ENCODE results near the gene MYO18B.

Gene MYO18B

DNA sequence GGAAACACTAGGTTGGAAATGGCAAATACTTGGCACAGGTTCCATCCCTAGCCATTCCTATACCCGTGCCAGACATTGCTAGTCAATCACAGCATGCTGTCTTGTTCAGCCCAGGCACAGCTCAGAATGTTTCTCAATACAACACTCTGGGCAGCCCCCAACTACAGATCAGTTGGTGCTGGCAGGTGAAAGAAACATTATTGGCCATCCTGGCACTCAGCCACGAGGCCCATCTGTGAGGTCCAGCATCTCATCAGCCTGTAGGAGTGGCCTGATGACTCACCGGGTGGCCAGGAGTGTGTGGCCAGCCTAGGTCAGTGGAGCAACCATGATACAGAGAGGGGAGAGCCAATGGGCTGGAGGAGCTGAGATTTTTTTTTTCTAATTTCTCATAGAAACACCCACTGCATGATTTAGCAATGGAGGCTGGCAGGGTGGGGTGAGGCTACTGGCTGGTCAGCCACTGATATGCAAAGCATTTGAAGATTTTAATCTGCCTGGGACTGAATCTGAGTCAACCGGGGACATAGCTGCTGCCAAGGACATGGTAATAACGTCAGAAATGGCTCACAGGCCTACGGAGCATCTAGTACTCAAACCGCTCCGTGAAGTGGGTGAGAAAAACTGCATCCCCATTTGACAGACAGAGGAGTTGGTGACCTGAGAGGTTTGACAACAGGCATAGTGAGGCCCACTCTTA, 5.4 kb downstream of the MYO18B start:
- DNase-seq (ENCODE audit: extremely low read depth in 1 of 2, low read depth in 1 of 2): no peak

DNA sequence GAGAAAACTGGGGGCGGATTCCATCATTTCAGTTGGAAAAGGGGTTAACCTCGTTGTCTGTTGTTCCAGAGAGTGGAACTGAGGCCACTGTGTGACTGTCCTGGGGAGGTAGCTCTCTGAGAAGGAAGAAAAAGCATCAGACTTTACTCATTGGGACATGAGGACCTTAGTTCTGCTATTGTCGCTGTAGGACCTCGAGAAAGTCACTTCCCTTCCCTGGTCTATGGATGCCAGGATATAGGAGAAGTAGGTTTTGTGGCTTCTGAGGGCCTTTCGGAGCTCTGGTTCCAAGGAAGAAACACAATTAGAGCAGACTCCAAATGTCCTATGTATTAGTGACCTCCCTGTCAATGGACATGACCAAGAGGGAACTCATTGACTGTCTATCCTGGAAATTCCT, 6.2 kb downstream of the MYO18B start:
- no peak for DNase-seq (ENCODE audit: extremely low read depth in 1 of 2, low read depth in 1 of 2)

DNA sequence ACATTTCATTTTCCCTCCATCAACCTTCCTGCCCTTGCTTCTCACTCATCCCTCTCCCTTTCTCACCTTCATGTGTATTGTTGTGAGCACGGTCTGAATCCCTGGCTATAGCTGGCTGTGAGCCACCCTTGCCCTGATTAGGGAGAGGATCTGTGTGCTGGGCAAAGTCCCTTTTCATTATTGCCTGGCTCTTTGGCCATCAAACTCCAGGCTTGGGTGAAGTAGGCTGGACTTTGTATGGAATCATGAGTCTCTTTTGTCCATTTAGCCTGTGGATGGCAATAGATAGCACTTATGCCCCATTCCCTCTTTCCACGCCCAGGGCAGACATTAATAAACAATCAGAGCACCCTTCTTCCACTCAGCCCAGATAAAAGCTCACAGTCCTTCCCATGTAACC, 6.7 kb downstream of the MYO18B start:
- DNase-seq (ENCODE audit: extremely low read depth in 1 of 2, low read depth in 1 of 2): no peak

DNA sequence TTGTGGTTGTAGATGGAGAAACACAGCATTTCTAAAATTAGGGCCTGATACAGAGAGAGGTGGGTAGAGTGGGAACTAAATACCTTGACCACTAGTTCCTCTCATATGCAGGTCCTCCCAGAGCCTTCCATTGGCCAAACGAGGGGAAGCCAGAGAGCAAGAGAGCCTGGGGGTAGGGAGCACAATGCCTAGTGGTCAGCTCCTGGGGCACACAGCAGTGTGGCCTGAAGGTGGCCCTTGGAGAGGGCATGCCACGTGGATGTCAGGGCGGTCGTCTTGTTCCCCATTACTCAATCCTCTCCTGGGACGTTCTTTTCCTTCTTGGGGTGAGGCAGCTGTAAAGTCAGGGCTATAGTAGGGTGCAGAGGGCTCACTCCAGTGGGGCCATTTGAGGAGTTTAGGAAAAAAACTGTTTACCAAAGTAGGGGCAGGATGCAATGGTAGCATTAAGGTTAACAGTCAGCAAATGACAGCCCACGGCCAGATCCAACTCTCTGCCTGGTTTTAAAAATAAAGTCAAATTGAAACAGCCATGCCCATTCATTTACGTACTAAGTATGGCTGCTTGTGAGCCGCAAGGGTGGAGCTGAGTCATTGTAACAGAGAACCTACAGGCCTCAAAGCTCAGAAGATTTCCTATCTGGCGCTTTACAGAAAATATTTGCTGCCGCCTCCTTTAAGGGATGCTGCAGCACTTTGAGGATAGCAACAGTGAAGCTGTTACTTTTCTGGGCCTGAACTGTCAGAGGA, 7.6 kb downstream of the MYO18B start:
- no peak for DNase-seq (ENCODE audit: extremely low read depth in 1 of 2, low read depth in 1 of 2)

DNA sequence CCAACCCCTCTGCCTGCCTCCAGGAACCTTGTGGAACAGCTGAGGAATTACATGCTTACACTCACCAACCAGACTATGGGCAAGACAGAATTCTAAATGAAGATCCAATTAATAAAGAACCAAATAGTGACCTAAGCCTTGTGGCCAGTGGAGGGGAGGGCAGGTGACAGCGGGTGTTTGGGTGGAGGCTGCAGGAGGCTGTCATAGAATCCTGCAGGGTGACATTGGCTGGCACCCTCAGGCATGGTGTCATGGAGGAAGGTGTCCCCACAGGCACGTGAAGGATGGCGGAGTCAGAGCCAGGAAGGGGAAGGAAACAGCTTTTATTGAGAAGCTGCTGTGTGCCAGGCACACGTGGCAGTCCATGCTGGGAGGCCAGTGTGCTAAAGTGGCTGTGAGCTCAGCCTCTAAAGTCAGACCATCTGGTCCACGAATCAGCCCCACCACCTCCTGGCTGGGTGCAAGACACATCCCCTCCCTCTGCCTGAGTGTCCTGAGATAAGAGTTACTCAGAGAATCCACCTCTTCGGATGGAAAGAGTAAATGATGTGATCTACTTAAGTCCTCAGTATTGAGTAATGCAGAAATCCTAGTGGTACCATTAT, 8.7 kb downstream of the MYO18B start:
- DNase-seq (ENCODE audit: extremely low read depth in 1 of 2, low read depth in 1 of 2): no peak

DNA sequence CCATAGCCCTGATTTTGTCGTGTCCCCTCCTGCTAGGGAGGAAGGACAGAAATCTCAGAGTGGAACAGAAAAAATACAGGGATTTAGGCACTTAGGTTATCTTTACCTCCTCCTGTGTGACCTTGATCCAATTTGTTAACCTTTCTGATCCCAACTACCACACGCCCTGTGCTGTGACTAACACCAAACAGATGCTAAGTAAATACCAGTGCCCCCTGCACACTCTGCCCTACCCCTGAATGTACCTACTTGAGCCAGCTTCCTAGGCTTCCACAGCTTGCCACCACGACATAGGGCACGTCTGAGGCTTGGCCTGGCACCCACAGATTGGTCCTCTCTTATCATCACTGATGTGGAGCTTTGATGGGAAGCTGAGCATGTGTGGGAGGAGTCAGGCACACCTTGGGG, 9.2 kb downstream of the MYO18B start:
- no peak for DNase-seq (ENCODE audit: extremely low read depth in 1 of 2, low read depth in 1 of 2)

DNA sequence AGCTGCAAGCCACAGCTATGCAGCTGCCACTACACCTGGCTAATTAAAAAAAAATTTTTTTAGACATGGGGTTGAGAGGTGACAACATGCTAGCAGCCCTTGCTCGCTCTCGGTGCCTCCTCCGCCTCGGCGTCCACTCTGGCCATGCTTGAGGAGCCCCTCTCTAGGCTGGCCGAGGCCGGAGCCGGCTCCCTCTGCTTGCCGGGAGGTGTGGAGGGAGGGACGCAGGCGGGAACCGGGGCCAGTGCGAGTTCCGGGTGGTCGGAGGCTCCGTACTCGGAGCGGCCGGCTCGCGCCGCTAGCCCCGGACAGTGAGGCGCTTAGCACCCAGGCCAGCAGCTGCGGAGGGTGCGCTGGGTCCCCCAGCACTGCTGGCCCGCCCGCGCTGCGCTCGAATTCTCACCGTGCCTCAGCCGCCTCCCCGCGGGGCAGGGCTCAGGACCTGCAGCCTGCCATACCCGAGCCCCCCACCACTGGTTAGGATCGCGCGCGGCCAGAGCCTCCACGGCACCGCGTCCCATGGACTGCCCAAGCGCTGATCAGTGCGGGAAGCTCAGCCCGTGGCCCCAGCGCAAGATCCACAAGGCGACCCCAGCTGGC, 10.7 kb downstream of the MYO18B start:
- no peak for DNase-seq (ENCODE audit: extremely low read depth in 1 of 2, low read depth in 1 of 2)

DNA sequence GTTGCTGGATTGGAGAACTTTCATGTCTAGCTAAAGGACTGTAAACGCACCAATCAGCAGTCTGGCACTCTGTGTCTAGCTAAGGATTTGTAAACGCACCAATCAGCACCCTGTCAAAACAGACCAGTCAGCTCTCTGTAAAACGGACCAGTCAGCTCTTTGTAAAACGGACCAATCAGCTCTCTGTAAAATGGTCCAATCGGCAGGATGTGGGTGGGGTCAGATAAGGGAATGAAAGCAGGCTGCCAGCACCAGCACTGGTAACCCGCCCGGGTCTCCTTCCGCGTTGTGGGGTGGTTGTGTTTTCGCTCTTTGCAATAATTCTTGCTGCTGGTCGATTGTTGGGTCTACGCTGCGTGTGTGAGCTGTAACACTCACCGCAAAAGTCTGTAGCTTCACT, 11.3 kb downstream of the MYO18B start:
- DNase-seq (ENCODE audit: extremely low read depth in 1 of 2, low read depth in 1 of 2): no peak

DNA sequence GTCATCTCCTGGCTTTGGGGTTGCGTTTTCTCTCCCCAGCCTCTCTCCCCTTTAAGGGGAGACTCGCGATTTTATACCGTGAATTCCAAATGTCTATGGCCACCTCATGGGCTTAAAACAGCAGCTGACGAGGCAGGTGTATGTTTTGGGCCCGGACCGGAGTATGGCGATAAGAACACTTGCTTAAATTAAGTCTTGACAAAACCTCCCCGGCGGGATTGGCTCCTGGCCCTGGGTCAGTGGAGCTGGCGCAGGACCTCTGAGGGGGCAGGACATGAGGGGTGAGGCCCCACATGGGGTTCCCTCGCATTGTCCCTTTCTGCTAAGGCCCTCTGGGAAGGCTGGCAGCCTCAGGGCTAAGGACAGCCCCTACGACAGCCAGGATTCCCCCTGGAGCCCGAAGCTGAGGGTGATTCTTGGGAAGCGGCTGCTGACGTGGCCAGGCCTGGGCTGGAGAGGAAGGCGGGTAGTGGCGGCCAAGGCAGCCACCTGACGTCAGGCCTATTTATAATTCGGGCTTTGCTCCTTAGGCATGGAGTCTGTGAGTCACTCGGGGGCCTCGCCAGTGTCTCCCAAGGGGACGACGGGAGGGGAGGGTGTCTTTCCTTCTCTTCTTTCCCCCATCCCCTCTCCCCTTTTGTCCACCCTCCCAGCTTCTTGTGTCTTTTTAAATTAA, 12.7 kb downstream of the MYO18B start:
- DNase-seq (ENCODE audit: extremely low read depth in 1 of 2, low read depth in 1 of 2): no peak

DNA sequence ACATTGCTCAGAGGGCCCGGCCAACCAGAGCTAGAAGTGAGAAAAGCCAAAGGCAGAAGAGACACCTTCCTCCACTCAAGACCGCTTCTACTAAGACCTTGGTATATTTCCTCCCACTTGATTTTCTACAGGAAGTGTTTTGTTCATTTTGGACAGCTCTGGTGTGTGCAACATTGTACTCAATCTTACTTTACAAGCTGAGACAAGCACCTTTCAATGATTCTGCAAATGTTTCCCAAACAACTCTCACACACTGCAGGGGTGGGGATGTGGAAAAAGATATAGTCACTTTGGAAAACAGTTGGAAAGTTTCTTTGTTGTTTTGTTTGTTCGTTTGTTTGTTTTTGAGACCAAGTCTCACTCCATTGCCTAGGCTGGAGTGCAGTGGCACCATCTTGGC, 15.7 kb downstream of the MYO18B start:
- DNase-seq (ENCODE audit: extremely low read depth in 1 of 2, low read depth in 1 of 2): no peak

DNA sequence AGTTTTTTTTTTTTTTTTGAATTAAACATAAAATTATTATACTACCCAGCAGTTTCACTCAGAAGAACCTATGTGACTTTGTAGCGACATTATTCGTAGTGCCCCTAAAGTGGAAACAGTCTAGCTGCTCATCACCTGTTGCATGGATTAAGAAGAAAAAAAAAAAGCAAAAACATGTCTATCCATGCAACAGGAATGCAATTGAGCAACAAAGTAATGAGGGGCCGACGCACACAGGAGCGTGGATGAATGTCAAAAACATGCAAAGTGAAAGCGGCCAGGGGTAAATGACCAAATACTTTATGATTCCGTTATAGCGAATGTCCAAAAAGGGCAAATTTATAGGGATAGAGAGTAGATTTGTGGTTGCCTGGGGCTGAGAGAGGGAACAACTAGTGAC, 16.3 kb downstream of the MYO18B start:
- DNase-seq (ENCODE audit: extremely low read depth in 1 of 2, low read depth in 1 of 2): no peak

DNA sequence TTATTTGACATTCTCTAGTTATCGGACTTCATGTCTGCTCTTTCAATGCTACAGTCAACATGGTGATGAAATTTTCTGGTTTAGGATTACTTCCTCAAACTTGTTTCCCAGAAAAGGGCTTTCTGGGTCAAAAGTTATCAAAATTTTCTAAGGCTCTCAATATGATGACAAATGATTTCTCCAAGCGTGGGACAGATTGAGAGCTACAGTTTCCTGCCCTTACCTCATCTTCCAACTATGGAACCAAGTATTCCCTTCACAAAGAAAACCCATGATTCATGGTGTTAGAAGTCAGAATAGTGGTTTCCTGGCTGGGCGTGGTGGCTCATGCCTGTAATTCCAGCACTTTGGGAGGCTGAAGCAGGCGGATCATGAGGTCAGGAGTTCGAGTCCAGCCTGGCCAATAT, 17.8 kb downstream of the MYO18B start:
- DNase-seq (ENCODE audit: extremely low read depth in 1 of 2, low read depth in 1 of 2): no peak

DNA sequence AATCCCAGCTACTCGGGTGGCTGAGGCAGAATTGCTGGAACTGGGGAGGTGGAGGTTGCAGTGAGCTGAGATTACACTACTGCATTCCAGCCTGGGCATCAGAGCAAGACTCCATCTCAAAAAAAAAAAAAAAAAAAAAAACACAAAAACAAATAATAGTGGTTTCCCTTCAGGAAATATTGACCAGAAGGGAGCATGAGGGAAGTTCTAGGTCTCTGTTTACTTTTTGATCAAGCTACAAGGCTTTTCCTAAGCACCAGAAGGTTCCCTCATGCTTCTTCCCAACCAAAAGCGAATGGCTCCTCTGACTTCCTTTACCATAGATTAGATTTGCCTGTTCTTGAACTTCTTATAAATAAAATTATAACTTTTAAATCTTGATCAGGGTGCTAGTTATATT, 18.3 kb downstream of the MYO18B start:
- DNase-seq (ENCODE audit: extremely low read depth in 1 of 2, low read depth in 1 of 2): no peak

DNA sequence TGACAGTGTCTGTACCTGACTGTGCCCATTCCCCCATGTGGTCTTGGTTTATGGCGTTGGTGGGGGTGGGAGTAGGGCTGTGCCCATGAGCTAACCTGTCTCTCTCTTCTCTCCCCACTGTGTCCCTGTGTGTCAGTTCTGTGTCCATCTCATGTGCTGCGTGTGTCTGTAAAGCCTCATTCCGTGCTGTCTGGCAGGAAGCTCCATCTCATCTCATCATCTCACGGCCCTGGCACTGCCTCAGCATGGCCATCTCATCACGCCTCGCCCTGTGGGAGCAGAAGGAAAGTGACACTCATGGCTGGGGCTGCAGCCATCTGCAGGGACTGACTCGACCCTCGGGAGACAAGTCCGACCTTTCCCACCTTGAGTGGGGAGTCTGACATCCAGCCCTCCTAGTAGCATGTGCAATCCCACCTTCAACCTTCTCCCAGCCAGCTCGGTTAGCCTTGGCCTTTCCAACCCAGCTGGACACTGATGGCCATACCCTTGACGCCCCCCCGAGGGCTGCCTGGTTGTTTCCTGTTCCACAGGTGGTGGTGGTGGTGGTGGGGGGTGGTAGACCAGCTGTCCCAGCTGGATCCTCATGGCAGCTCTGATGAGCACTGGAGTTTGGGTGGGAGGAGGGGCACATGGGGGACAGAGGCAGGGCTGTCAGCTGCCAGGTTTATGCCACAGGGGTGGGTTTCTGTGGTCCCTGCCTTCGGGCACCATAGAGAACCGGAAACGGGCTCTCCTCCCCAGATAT, 19.0 kb downstream of the MYO18B start:
- no peak for DNase-seq (ENCODE audit: extremely low read depth in 1 of 2, low read depth in 1 of 2)

DNA sequence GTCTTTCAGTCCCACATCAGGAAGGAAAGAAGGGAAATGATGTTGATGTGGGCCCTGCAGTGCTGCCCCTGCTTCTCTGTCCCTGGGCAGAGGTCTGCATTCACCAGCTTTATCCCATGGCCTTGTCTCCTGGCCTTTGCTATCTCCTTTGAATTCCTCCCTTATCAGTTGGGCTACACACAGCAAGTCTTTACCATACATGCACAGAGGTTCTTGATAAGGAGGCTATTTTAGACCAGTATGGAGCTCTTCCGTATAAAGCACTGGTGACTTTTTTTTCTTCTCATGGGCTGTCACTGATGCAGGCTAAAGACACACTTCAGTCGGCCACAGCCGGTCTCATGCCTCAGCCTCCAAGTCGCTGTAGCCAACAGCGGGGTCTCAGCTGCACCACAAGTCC, 20.2 kb downstream of the MYO18B start:
- no peak for DNase-seq (ENCODE audit: extremely low read depth in 1 of 2, low read depth in 1 of 2)

DNA sequence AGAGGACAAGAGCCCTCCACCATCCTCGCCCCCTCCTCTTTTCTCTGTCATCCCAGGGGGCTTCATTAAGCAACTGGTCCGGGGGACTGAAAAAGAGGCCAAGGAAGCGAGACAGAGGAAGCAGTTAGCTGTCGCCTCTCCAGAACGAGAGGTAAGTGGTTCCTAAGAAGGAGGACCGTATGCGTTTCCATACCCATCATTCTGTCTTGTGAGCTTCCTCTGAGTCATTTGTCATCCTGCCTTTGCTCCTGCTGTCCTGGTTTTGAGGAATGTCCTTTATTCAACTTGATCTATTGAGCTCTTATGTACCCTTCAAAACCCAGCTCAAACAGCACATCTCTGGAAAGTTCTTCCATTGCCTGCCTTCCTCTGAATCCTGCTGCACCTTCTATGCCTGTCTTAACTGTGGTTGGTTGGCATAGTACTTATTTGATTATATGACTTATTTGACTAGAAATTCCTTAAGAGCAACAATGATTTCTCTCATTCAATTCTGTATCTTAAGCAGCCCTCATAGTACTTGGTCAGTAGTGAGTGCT, 21.3 kb downstream of the MYO18B start:
- DNase-seq (ENCODE audit: extremely low read depth in 1 of 2, low read depth in 1 of 2): no peak

DNA sequence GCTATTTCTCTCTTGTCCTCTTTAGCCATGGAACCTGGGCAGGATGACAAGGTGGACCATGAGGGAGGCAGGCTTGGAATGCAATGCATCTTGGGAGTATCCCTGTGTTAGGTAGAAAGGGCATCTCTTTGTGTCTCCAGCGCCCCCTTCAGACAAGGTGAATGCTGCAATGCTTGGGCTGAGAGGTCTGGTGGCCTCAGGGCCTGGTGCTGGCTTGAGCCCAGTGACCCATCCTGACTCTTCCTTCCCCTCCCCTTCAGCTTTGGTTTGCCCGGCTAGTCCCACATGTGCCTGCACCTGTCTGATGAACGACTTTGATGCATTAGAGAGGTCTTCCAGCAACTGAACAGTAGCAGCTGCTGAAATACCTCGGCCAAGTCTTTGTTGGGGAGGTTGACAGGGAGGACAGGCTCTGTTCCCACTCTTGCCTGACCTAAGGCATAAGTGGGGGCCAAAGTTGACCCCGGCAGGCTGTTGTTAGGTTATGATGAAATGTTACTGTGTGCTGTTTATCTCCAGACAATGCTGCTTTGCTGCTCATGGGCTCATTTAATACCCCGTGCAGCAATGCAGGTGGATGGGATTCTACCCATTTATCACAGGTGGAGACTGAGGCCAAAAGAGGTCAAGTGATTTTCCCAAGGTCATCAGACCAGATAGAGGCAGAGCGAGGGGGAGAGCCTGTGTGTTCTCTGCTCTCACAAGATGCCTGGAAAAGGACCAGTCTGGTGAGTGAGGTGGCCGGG, 22.5 kb downstream of the MYO18B start:
- DNase-seq (ENCODE audit: extremely low read depth in 1 of 2, low read depth in 1 of 2): no peak

DNA sequence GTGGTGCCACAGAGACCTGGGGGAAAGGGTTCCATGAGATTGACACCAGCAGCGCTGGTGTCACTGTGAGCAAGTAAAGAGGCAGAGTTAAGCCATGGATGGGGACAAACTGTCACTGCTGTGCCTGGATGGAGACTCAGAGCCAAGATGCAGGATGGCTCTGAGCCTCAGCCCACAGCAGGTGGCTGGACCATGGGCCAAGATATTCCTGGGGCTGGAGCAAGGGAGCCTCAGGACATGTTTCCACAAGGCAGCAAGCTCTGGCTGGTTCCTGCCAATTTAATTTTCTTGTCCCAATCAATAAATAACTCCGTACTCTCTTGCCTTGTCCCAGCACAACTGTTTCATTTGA, 23.0 kb downstream of the MYO18B start:
- no peak for DNase-seq (ENCODE audit: extremely low read depth in 1 of 2, low read depth in 1 of 2)

DNA sequence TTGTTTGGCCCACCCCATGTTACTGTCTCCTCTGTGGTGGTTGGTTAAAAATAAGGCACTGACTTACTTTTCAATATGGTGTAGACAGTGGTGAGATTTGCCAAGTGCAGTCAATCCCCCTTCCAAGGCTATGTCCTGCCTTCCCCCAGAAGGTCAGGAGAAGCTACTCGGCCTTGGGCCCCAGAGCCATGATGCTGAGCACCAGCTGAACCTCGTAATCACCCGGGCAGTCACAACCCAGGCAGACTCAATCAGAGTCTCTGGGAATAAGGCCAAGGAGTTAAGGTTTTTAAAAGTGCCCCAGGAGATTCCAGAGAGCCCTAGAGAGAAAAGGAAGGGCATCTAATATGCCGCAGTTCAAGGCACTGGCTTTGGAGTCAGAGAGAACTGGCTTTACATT, 23.8 kb downstream of the MYO18B start:
- DNase-seq (ENCODE audit: extremely low read depth in 1 of 2, low read depth in 1 of 2): no peak

DNA sequence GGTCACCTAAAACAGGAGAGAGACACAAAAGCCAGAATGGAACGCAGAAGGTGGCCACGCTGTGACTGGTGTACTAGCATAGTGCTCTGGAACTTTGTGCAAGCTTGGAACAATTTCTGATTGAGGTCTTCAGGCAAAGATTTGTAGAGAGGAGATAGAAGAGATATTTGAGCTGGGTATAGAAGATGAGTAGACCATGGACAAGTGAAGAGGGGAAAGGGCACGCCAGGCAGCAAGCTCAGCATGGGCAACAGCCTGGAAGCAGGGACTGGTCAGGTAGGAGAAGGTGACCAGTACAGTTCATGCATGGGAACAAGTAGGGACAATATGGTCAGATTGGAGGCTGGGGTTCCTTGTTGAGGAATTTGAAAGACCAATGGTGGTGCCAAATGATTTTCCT, 24.4 kb downstream of the MYO18B start:
- no peak for DNase-seq (ENCODE audit: extremely low read depth in 1 of 2, low read depth in 1 of 2)
